ENCODE data around the gene TASOR2. TPM values are rescaled to one million over a fixed set of nuclear protein-coding genes. Genes with fewer than 3 reads are reported as not detected.

Gene TASOR2
- polyA plus RNA-seq, 1 donor from 2014 or later, result 28.6 TPM

DNA sequence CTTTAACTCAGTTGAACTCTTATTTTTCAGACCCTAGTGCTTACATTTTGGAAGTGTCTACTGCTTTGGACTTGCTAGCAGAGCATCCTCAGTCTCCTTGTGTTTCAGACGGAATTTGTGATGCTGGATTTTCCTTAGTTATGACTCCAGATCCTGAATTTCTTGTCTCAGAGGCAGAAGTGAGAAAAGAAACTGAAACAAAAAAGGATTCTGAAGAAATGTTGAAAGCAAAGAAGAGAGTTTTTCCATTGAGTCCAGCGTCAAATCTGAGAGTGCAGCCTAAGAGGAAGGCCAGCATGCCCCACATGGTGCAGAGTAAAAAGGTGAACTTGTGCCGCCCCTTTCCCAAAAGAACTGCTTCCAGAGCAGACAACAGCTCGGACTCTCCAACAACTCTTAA, 46.1 kb downstream of the TASOR2 start:
- no peak overlapping the region for H3K4me3 ChIP-seq (ENCODE audit: low read length)
- no peaks in the 10 kb centered on the region for H3K36me3 ChIP-seq (ENCODE audit: insufficient read depth, low read length)
- H3K9me3 ChIP-seq (ENCODE audit: low read length), result no peaks in the 10 kb centered on the region
- no peaks in the 10 kb centered on the region for H3K79me2 ChIP-seq (replicated peaks; ENCODE audit: insufficient read depth, low read length)
- no peaks in the 10 kb centered on the region for H4K20me1 ChIP-seq (ENCODE audit: insufficient read depth)
- H3K9ac ChIP-seq (ENCODE audit: low read length), result no peak overlapping the region
- no peak overlapping the region for H3K4me2 ChIP-seq (ENCODE audit: low read length)
- no peak overlapping the region for H2AFZ ChIP-seq (ENCODE audit: low read depth, low read length)
- TF ChIP-seq, protein P1, sequence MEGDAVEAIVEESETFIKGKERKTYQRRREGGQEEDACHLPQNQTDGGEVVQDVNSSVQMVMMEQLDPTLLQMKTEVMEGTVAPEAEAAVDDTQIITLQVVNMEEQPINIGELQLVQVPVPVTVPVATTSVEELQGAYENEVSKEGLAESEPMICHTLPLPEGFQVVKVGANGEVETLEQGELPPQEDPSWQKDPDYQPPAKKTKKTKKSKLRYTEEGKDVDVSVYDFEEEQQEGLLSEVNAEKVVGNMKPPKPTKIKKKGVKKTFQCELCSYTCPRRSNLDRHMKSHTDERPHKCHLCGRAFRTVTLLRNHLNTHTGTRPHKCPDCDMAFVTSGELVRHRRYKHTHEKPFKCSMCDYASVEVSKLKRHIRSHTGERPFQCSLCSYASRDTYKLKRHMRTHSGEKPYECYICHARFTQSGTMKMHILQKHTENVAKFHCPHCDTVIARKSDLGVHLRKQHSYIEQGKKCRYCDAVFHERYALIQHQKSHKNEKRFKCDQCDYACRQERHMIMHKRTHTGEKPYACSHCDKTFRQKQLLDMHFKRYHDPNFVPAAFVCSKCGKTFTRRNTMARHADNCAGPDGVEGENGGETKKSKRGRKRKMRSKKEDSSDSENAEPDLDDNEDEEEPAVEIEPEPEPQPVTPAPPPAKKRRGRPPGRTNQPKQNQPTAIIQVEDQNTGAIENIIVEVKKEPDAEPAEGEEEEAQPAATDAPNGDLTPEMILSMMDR (IDR thresholded peaks at IDR 0.05; ENCODE audit: poor library complexity, severe bottlenecking), result no peak
- TF ChIP-seq TAF1 (IDR thresholded peaks at IDR 0.05; ENCODE audit: low read depth) (no peak), EP300 (conservative IDR thresholded peaks at IDR 0.05; ENCODE audit: poor library complexity, severe bottlenecking) (no peak)
- H3K27me3 ChIP-seq (ENCODE audit: insufficient read depth, low read depth, low read length), result no peaks in the 10 kb centered on the region
- no peaks in the 10 kb centered on the region for H3K9me2 ChIP-seq (ENCODE audit: insufficient read depth, low read length)
- H3K27ac ChIP-seq (ENCODE audit: low read length), result no peak overlapping the region
- H3F3A ChIP-seq (ENCODE audit: insufficient read depth, low read length, poor library complexity, severe bottlenecking), result no peaks in the 10 kb centered on the region

DNA sequence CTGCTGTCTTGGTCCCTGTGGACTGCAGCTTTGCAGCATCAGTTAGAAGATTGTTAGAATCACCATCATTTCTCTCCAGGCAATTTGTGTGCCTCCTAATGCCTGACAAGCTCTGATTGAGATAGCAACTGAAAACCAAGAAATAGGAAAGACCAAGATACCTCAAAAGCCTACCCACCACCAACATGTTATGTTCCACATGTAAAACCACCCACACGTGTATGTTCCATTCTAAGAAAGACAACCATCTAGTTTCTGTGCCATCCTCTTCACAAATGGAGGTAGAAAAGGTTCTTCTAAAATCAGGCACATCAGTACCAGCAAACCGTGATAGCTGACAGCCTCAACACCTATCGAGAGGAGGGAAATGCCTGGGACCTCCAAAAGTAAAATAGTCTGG, 46.9 kb downstream of the TASOR2 start:
- no peak overlapping the region for H3K4me2 ChIP-seq (ENCODE audit: low read length)
- H3K27ac ChIP-seq (ENCODE audit: low read length), result no peak overlapping the region
- no peaks in the 10 kb centered on the region for H3K27me3 ChIP-seq (ENCODE audit: insufficient read depth, low read depth, low read length)
- no peaks in the 10 kb centered on the region for H4K20me1 ChIP-seq (ENCODE audit: insufficient read depth)
- no peak overlapping the region for H3K4me3 ChIP-seq (ENCODE audit: low read length)
- H3K9me2 ChIP-seq (ENCODE audit: insufficient read depth, low read length), result no peaks in the 10 kb centered on the region
- no peaks in the 10 kb centered on the region for H3K9me3 ChIP-seq (ENCODE audit: low read length)
- TF ChIP-seq SMC3 (conservative IDR thresholded peaks at IDR 0.05; ENCODE audit: poor library complexity) (no peak), RAD21 (conservative IDR thresholded peaks at IDR 0.05) (no peak), EZH2 (IDR thresholded peaks at IDR 0.05; ENCODE audit: borderline replicate concordance, insufficient read depth, low read length, poor library complexity, severe bottlenecking) (no peak), EP300 (conservative IDR thresholded peaks at IDR 0.05; ENCODE audit: poor library complexity, severe bottlenecking) (no peak), TAF1 (IDR thresholded peaks at IDR 0.05; ENCODE audit: low read depth) (no peak), POLR2AphosphoS5 (IDR thresholded peaks at IDR 0.05) (no peak), MXI1 (conservative IDR thresholded peaks at IDR 0.05; ENCODE audit: poor library complexity, severe bottlenecking) (no peak)
- TF ChIP-seq, protein P2, sequence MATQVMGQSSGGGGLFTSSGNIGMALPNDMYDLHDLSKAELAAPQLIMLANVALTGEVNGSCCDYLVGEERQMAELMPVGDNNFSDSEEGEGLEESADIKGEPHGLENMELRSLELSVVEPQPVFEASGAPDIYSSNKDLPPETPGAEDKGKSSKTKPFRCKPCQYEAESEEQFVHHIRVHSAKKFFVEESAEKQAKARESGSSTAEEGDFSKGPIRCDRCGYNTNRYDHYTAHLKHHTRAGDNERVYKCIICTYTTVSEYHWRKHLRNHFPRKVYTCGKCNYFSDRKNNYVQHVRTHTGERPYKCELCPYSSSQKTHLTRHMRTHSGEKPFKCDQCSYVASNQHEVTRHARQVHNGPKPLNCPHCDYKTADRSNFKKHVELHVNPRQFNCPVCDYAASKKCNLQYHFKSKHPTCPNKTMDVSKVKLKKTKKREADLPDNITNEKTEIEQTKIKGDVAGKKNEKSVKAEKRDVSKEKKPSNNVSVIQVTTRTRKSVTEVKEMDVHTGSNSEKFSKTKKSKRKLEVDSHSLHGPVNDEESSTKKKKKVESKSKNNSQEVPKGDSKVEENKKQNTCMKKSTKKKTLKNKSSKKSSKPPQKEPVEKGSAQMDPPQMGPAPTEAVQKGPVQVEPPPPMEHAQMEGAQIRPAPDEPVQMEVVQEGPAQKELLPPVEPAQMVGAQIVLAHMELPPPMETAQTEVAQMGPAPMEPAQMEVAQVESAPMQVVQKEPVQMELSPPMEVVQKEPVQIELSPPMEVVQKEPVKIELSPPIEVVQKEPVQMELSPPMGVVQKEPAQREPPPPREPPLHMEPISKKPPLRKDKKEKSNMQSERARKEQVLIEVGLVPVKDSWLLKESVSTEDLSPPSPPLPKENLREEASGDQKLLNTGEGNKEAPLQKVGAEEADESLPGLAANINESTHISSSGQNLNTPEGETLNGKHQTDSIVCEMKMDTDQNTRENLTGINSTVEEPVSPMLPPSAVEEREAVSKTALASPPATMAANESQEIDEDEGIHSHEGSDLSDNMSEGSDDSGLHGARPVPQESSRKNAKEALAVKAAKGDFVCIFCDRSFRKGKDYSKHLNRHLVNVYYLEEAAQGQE (IDR thresholded peaks at IDR 0.05; ENCODE audit: borderline replicate concordance), result no peak
- TF ChIP-seq, protein P1 (IDR thresholded peaks at IDR 0.05; ENCODE audit: poor library complexity, severe bottlenecking), result no peak
- H3F3A ChIP-seq (ENCODE audit: insufficient read depth, low read length, poor library complexity, severe bottlenecking), result no peaks in the 10 kb centered on the region
- H3K36me3 ChIP-seq (ENCODE audit: insufficient read depth, low read length), result no peaks in the 10 kb centered on the region
- H3K79me2 ChIP-seq (replicated peaks; ENCODE audit: insufficient read depth, low read length), result no peaks in the 10 kb centered on the region
- no peak overlapping the region for H3K9ac ChIP-seq (ENCODE audit: low read length)
- H2AFZ ChIP-seq (ENCODE audit: low read depth, low read length), result no peak overlapping the region
